Effector CD8-positive, alpha-beta T cell (primary cell): ENCODE results near the gene EMILIN1.

Source experiments
- DNase-seq: peaks from one replicate; lab custom pipeline; 2025; lab: John Stamatoyannopoulos, UW

EMILIN1 gene

DNA sequence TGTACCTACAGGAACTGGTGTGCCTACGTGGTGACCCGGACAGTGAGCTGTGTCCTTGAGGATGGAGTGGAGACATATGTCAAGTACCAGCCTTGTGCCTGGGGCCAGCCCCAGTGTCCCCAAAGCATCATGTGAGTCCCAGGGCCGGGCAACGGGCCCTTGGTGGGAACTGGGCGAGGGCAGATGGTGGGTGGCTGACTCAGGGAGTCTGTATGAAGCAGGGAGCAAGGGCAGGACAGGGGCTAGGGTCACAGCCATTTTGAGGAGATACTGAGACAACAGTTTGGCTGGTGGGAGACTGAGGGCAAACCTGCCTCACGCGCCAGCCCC lies 1.7 kb downstream of the EMILIN1 start:
- no peak for DNase-seq

DNA sequence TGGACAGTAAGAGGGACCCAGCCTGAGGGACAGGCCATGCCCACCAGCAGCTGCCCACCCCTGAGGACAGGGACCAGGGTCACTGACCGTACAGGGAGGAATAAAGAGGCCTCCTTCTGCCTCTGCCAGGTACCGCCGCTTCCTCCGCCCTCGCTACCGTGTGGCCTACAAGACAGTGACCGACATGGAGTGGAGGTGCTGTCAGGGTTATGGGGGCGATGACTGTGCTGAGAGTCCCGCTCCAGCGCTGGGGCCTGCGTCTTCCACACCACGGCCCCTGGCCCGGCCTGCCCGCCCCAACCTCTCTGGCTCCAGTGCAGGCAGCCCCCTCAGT lies 2.2 kb downstream of the EMILIN1 start:
- no peak for DNase-seq

- DNase-seq, result no peak
Observed at GRCh38 chr2:27081984-27082772, 3.8 kb downstream of the EMILIN1 start.

GRCh38 chr2:27082773-27083409 lies 4.5 kb downstream of the EMILIN1 start:
- DNase-seq, result no peak

DNA sequence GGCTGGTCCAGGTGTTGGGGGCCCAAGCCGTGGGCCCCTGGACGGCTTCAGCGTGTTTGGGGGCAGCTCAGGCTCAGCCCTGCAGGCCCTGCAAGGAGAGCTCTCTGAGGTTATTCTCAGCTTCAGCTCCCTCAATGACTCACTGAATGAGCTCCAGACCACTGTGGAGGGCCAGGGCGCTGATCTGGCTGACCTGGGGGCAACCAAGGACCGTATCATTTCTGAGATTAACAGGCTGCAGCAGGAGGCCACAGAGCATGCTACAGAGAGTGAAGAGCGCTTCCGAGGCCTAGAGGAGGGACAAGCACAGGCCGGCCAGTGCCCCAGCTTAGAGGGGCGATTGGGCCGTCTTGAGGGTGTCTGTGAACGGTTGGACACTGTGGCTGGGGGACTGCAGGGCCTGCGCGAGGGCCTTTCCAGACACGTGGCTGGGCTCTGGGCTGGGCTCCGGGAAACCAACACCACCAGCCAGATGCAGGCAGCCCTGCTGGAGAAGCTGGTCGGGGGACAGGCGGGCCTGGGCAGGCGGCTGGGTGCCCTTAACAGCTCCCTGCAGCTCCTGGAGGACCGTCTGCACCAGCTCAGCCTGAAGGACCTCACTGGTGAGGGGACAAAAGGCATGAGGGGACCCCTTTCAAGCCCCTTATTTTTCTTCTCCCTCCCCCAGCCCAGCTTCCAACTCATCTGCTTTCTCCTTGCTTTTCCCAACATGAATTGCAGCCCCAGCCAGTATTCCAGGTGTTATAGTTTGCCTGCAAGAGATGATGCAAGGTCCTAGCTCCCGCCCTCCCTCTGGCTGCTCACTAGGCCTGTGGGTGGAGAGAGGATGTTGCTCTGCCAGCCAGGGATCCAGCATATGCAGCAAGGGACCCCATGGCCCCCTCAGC lies 5.2 kb downstream of the EMILIN1 start:
- DNase-seq, result no peak

- DNase-seq, result no peak
Observed at GRCh38 chr2:27084297-27085061, 6.1 kb downstream of the EMILIN1 start.

DNA sequence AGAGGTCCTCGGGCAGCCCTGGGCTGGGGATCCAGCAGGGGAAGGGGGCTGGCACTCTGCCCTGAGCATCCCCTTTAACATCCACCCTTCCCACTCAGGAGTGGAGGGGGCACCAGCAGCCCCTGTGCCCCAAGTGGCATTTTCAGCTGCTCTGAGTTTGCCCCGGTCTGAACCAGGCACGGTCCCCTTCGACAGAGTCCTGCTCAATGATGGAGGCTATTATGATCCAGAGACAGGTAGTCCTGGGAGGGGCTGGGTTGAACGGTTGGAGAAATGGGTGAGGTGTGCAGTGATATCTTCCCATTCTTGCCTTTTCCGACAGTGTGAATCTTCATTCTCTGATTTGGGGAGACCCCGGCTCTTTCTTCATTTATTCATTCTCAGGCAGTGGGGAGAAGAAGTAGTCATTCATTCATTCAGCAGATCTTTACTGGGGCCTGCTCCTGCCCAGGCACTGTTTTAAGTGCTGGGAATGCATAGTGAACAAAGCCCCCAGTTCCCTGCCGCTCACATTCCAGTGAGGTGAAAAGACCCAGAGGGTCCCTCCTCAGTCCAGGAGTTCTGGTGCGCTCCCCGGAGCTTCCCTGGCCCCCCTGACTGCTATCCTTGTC lies 6.8 kb downstream of the EMILIN1 start:
- DNase-seq, result no peak

GRCh38 chr2:27085673-27086089 lies 7.3 kb downstream of the EMILIN1 start:
- DNase-seq, result no peak

DNA sequence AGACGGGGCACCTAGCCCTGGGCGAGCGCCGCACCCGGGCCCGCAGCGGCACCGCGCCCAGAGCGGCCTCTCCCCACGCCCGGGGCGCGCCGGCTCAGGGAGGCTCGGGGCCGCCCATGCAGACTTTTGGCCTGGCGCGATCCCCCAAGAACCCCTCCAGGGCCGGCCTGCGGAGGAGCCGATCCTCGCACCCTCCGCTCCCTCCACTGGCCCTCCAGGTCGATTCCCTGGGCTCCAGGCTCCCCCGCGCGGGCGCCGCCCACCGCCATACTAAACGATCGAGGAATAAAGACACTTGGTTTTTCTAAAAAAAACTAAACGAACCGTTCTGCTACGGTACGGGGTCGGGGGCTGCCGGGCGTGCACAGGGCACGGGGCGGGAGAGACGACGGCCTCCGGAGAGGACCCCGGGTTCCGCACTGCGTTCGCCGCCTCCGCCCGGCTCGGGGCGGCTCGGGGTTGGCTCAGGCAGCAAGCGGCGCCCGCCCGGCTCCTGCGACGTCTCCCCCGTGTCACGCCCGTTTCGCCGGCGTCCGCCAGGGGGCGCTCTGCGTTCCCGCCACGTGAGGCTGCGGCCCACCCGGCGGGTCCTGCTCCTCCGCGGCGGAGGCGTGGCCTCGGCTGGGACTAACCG lies 7.8 kb downstream of the EMILIN1 start:
- DNase-seq, result peak; percentile 95

DNA sequence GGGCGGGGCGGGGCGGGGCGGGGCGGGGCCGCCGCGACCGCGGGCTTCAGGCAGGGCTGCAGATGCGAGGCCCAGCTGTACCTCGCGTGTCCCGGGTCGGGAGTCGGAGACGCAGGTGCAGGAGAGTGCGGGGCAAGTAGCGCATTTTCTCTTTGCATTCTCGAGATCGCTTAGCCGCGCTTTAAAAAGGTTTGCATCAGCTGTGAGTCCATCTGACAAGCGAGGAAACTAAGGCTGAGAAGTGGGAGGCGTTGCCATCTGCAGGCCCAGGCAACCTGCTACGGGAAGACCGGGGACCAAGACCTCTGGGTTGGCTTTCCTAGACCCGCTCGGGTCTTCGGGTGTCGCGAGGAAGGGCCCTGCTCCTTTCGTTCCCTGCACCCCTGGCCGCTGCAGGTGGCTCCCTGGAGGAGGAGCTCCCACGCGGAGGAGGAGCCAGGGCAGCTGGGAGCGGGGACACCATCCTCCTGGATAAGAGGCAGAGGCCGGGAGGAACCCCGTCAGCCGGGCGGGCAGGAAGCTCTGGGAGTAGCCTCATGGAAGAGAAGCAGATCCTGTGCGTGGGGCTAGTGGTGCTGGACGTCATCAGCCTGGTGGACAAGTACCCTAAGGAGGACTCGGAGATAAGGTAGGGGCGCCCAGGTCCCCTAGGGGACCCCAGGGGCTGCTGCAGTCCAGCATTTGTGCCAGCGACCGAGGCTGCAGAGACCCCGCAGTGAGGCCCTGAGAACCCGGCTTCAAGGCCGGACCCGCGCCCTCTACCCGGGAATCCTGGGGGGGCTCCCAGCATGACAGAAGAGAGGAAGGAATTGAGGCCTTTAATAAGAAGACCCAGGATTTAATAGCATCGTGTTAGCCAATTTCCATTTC lies 8.5 kb downstream of the EMILIN1 start, which contains the start of gene KHK:
KHK (plus strand) TSS at position 49 of the 870 bp plus-strand sequence; CDS start at position 537, 488 bp downstream.
- DNase-seq, result no peak

DNA sequence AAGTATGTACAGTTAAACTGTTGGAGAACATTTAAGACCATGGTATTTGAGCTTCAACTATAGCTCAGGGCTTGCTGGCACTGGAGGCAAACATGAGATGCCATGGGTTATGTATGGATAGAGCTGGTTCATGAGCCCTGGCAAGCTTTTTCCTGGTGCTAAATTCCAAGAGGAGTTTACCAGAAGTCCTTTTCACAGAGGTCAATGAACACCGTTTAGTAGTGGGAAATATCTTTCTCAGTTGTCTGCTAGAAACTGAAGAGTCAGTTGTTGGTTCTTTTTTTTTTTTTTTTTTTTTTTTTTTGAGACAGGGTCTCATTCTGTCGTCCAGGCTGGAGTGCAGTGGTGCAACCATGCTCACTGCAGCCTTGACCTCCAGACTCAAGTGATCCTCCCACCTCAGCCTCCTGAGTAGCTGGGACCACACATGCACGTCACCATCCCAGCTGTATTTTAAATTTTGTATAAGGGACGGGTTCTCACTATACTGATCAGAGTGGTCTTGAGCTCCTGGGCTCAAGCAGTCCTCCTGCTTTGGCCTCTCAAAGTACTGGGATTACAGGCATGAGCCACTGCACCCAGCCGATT lies 9.5 kb downstream of the EMILIN1 start:
- DNase-seq, result no peak

GRCh38 chr2:27088634-27089033 lies 10.2 kb downstream of the EMILIN1 start:
- no peak for DNase-seq

DNA sequence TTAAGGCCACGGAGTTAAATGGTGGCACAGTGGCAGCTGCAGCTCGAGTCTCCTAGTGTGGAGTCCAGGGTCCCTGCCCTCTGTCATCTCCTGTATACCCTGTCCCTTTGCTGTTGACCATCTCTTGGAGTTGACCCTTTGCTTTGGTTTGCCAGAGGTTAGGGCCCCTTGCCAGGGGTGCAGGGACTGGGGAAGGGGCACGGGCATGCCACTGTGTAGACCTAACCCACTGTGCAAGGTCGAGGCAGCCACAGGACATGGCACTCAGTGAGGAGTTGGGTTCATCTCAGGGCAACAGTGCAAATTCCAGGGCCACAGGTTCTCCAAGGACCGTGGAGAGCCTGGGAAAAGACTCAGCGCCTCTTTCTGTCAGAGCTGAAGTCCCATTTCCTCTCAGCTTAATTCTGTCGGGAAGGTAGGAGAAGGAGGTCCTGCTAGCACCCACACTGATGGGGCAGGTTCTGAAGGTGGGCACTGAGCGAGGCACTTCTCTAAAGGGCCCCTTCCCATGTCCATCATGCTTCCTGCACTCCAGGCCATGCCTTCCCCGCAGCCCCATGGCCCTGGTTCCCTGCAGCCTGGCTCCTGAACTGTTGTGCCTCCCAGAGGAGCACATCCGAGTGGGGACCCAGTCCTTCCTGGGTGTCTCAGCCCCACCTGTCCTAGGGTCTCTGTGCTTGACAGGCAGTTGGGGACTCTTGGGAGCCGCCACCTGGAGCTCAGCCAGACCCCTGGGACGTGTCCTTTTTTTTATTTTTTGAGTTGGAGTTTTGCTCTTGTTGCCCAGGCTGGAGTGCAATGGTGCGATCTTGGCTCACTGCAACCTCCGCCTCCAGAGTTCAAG lies 10.9 kb downstream of the EMILIN1 start:
- no peak for DNase-seq

GRCh38 chr2:27091746-27092695 lies 13.6 kb downstream of the EMILIN1 start:
- no peak for DNase-seq

GRCh38 chr2:27092696-27093429 lies 14.4 kb downstream of the EMILIN1 start:
- no peak for DNase-seq

GRCh38 chr2:27093430-27094352 lies 15.3 kb downstream of the EMILIN1 start:
- DNase-seq, result no peak
